CD4-positive, alpha-beta T cell (primary cell): ENCODE data around the gene NR3C1. TPM values are rescaled to one million over a fixed set of nuclear protein-coding genes. Genes with fewer than 3 reads are reported as not detected.

Experiments used
- ATAC-seq: fragments of 200-7000 bp; cut with Tn5 transposase; one replicate; pipeline ENCODE4 v1.10.0; 2022; ENCODE audit warnings: mild to moderate bottlenecking; ENCODE audit not compliant: poor library complexity
- CTCF ChIA-PET: fragments of 350-600 bp; sonication (Branson Sonifier 250); formaldehyde crosslinking; loops from one replicate; lab custom pipeline; 2021; ENCODE audit warnings: antibody characterized with exemption, inconsistent platforms; lab: Charles Lee
- POLR2A ChIA-PET: fragments of 350-600 bp; sonication (Branson Sonifier 250); formaldehyde crosslinking; loops from one replicate; lab custom pipeline; 2021; ENCODE audit warnings: antibody characterized with exemption, inconsistent platforms; lab: Charles Lee
- DNase-seq, 14 experiments: peaks; one replicate each; pipeline ENCODE4 v3.0.0-alpha.2; 2013 to 2020; ENCODE audit warnings: mixed read lengths in 2 of 14
- H3K27ac ChIP-seq, 2 donors: one replicate each; pipeline versions ENCODE4 v1.5.1 to v1.7.0; 2013; ENCODE audit warnings: low read length in 2 of 2, low read depth in 1 of 2, mild to moderate bottlenecking in 1 of 2
- H3K27me3 ChIP-seq, 2 experiments: 1 replicate in 1 of 2; 2 replicates in 1 of 2; pipeline versions ENCODE4 v1.6.1 to v1.7.0; 2013; ENCODE audit warnings: low read length in 2 of 2, control low read depth in 1 of 2, mild to moderate bottlenecking in 1 of 2, moderate library complexity in 1 of 2; ENCODE audit not compliant: insufficient read depth in 2 of 2, control insufficient read depth in 1 of 2
- H3K36me3 ChIP-seq: one replicate; pipeline ENCODE4 v1.6.1; 2013; ENCODE audit warnings: low read length, control low read depth; ENCODE audit not compliant: insufficient read depth
- H3K4me1 ChIP-seq: one replicate; pipeline ENCODE4 v1.6.1; 2013; ENCODE audit warnings: low read length, control low read depth; ENCODE audit not compliant: insufficient read depth
- H3K4me3 ChIP-seq: one replicate; pipeline ENCODE4 v1.5.1; 2013; ENCODE audit warnings: mild to moderate bottlenecking, low read length, moderate library complexity
- H3K9me3 ChIP-seq, 2 experiments: 1 replicate in 1 of 2; 2 replicates in 1 of 2; pipeline versions ENCODE4 v1.6.1 to v1.7.0; 2013; ENCODE audit warnings: low read length in 2 of 2, mild to moderate bottlenecking in 2 of 2, control low read depth in 1 of 2, moderate library complexity in 1 of 2; ENCODE audit not compliant: control insufficient read depth in 1 of 2, insufficient read depth in 1 of 2
- H3K27ac Mint-ChIP-seq: one replicate; pipeline ENCODE4 v1.8.0; 2020; ENCODE audit warnings: mixed read lengths
- H3K27me3 Mint-ChIP-seq: one replicate; pipeline ENCODE4 v1.8.0; 2021; ENCODE audit warnings: mixed read lengths
- H3K36me3 Mint-ChIP-seq: one replicate; pipeline ENCODE4 v1.8.0; 2021; ENCODE audit warnings: low read depth, mixed read lengths
- H3K4me1 Mint-ChIP-seq: one replicate; pipeline ENCODE4 v1.8.0; 2021; ENCODE audit warnings: low read depth, mixed read lengths
- H3K4me3 Mint-ChIP-seq: one replicate; pipeline ENCODE4 v1.8.0; 2020; ENCODE audit warnings: mild to moderate bottlenecking, mixed read lengths
- H3K9me3 Mint-ChIP-seq: one replicate; pipeline ENCODE4 v1.8.0; 2020; ENCODE audit warnings: mixed read lengths
- CTCF ChIP-seq: fragments of 200-600 bp; IDR thresholded peaks from one replicate; pipeline ENCODE4 v1.8.0; 2022; ENCODE audit warnings: antibody characterized with exemption, mild to moderate bottlenecking
- intact Hi-C, 2 experiments: fragments of 100-400 bp; cut with DNase I in 1 of 2; cut with micrococcal nuclease in 1 of 2; formaldehyde crosslinking; loops; one replicate each; pipeline versions ENCODE4 v1.15.1 to v1.9.0; 2023 to 2025; cut with DNase I, micrococcal nuclease
- total RNA-seq, 174 experiments: library from RNA in 2 of 174; stranded (reverse) in 2 of 174; gene quantifications; one replicate each; pipeline ENCODE4 v1.2.3 and lab custom pipeline; 2021 to 2026

NR3C1 gene
- total RNA-seq, 2 experiments from 2014 or later = 168 to 191 TPM

GRCh38 chr5:143274952-143275351 lies 128.5 kb downstream of the NR3C1 start:
- Histone ChIP-seq H3K27me3 (no peaks in the 10 kb centered on the region), H3K4me3 (no peak overlapping the region), H3K4me1 (no peaks in the 10 kb centered on the region), H3K27ac (no peak overlapping the region), H3K9me3 (peaks cover 0 to 3% of the 10 kb centered on the region in 2 experiments), H3K36me3 (peaks cover 17% of the 10 kb centered on the region)
- Mint-ChIP-seq H3K27me3 (no peaks in the 10 kb centered on the region), H3K9me3 (no peaks in the 10 kb centered on the region), H3K4me3 (no peak overlapping the region), H3K27ac (no peak overlapping the region), H3K4me1 (no peaks in the 10 kb centered on the region), H3K36me3 (peaks cover 43% of the 10 kb centered on the region)
- TF ChIP-seq CTCF = no peak
- no peak for ATAC-seq
- CTCF ChIA-PET = no interaction called here
- intact Hi-C loops = no loop called here
- no peak for DNase-seq
- POLR2A ChIA-PET = no interaction called here

GRCh38 chr5:143271431-143271830 lies 132.1 kb downstream of the NR3C1 start:
- no peak overlapping the region for H3K4me3 ChIP-seq

DNA sequence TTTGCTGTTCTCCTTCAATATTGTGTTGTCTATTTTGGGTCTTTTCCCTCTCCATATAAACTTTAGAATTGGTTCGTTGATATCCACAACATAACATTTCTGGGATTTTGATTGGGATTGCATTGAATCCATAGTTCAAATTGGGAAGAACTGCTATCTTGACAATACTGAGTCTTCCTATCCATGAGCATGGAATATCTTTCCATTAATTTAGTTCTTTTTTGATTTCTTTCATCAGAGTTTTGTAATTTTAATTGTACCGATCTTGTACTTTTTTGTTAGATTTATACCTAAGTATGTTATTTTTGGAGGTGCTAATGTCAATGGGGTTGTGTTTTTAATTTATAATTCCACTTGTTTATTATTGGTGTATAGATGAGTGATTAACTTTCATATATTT lies 135.1 kb downstream of the NR3C1 start:
- intact Hi-C loops = no loop called here
- peaks cover 5 to 9% of the 10 kb centered on the region in 2 experiments for H3K9me3 ChIP-seq
- DNase-seq (no peak), ATAC-seq (no peak)
- POLR2A ChIA-PET = no interaction called here
- H3K4me3 Mint-ChIP-seq = no peak overlapping the region
- no peaks in the 10 kb centered on the region for H3K4me1 Mint-ChIP-seq
- peaks cover 11% of the 10 kb centered on the region for H3K36me3 Mint-ChIP-seq
- CTCF ChIA-PET = interaction anchor here (0.8 kb wide), 1 partner anchor 9 kb away, joined by 3 read pairs; no protein-coding TSS in a partner anchor
- no peaks in the 10 kb centered on the region for H3K36me3 ChIP-seq
- no peak overlapping the region for H3K27ac Mint-ChIP-seq
- H3K4me3 ChIP-seq = no peak overlapping the region
- no peaks in the 10 kb centered on the region for H3K4me1 ChIP-seq
- TF ChIP-seq CTCF = no peak
- H3K27me3 ChIP-seq = no peaks in the 10 kb centered on the region
- no peaks in the 10 kb centered on the region for H3K27me3 Mint-ChIP-seq
- no peak overlapping the region for H3K27ac ChIP-seq
- peaks cover 15% of the 10 kb centered on the region for H3K9me3 Mint-ChIP-seq

More at GRCh38 chr5:143271431-143271830, 132.1 kb downstream of the NR3C1 start:
- Mint-ChIP-seq H3K27me3 (no peaks in the 10 kb centered on the region), H3K4me1 (no peaks in the 10 kb centered on the region), H3K4me3 (no peak overlapping the region), H3K27ac (no peak overlapping the region), H3K9me3 (peaks cover 11% of the 10 kb centered on the region), H3K36me3 (peaks cover 19% of the 10 kb centered on the region)
- CTCF ChIA-PET = no interaction called here
- intact Hi-C loops = no loop called here
- Histone ChIP-seq H3K27me3 (no peaks in the 10 kb centered on the region), H3K36me3 (no peaks in the 10 kb centered on the region), H3K9me3 (peaks cover 5 to 9% of the 10 kb centered on the region in 2 experiments), H3K27ac (no peak overlapping the region), H3K4me1 (no peaks in the 10 kb centered on the region)
- POLR2A ChIA-PET = interaction anchor here (1.6 kb wide), 1 partner anchor 49 kb away, joined by 3 read pairs; no protein-coding TSS in a partner anchor
- no peak for TF ChIP-seq CTCF
- ATAC-seq (no peak), DNase-seq (no peak)
